ENCODE results near the gene RNU2-63P. TPM values are rescaled to one million over a fixed set of nuclear protein-coding genes. Genes with fewer than 3 reads are reported as not detected.

RNU2-63P gene
- polyA plus RNA-seq, 1 of the 3 experiments (the other 2 are of a cell fraction) = not detected

- Histone ChIP-seq H3K4me3 (ENCODE audit: low read depth in 2 of 2, low read length in 1 of 2) (no peak overlapping the region), H3K36me3 (replicated peaks in 1 of 2; ENCODE audit: control insufficient read depth in 1 of 2, insufficient read depth in 2 of 2, low read length in 1 of 2) (no peaks in the 10 kb centered on the region), H3K27ac (ENCODE audit: low read depth in 2 of 2, low read length in 1 of 2) (no peak overlapping the region), H4K20me1 (ENCODE audit: insufficient read depth) (no peaks in the 10 kb centered on the region), H3K4me2 (no peak overlapping the region), H3K27me3 (ENCODE audit: insufficient read depth) (no peaks in the 10 kb centered on the region), H3K9me2 (no peaks in the 10 kb centered on the region), H3F3A (replicated peaks; ENCODE audit: insufficient read depth) (no peaks in the 10 kb centered on the region), H3K9ac (no peak overlapping the region), H3K79me2 (ENCODE audit: insufficient read depth) (no peaks in the 10 kb centered on the region), H2AFZ (ENCODE audit: low read depth) (no peak overlapping the region), H3K4me1 (ENCODE audit: control insufficient read depth in 1 of 2, insufficient read depth in 2 of 2, low read depth in 1 of 2, low read length in 1 of 2) (no peaks in the 10 kb centered on the region; a peak in 1 of 4 replicates), H3K9me3 (no peaks in the 10 kb centered on the region)
- ChIA-PET CTCF (interaction anchor here (1.1 to 1.9 kb wide), 2 partner anchors 14 to 156 kb away, joined by 3 to 7 read pairs; no protein-coding TSS in a partner anchor), POLR2A (no interaction called here)
- WGBS (ENCODE audit: low lambda C conversion rate) = 89% methylated on average over 34 of the region's 34 CpGs
- DNase-seq = no peak
- TF ChIP-seq TCF12 (IDR thresholded peaks at IDR 0.05) (no peak), SIN3A (IDR thresholded peaks at IDR 0.05; ENCODE audit: borderline replicate concordance, low read depth, low read length) (no peak), USF1 (IDR thresholded peaks at IDR 0.05; ENCODE audit: borderline replicate concordance, low read depth) (no peak), RXRA (IDR thresholded peaks at IDR 0.05; ENCODE audit: borderline replicate concordance, low read depth) (no peak), FOXJ3 (CRISPR knock-in tag; IDR thresholded peaks at IDR 0.05) (no peak), REST (IDR thresholded peaks at IDR 0.05; ENCODE audit: low read depth, low read length) (no peak), EP300 (IDR thresholded peaks at IDR 0.05; ENCODE audit: borderline replicate concordance in 1 of 2, low read depth in 1 of 2, low read length in 1 of 2) (no peak), TAF1 (IDR thresholded peaks at IDR 0.05; ENCODE audit: borderline replicate concordance, low read depth, low read length) (no peak), FOXM1 (IDR thresholded peaks at IDR 0.05; ENCODE audit: low read depth) (no peak)
- TF ChIP-seq, protein P1, sequence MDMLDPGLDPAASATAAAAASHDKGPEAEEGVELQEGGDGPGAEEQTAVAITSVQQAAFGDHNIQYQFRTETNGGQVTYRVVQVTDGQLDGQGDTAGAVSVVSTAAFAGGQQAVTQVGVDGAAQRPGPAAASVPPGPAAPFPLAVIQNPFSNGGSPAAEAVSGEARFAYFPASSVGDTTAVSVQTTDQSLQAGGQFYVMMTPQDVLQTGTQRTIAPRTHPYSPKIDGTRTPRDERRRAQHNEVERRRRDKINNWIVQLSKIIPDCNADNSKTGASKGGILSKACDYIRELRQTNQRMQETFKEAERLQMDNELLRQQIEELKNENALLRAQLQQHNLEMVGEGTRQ (IDR thresholded peaks at IDR 0.05; ENCODE audit: borderline replicate concordance, low read depth, low read length) = no peak
- TF ChIP-seq, protein P2, sequence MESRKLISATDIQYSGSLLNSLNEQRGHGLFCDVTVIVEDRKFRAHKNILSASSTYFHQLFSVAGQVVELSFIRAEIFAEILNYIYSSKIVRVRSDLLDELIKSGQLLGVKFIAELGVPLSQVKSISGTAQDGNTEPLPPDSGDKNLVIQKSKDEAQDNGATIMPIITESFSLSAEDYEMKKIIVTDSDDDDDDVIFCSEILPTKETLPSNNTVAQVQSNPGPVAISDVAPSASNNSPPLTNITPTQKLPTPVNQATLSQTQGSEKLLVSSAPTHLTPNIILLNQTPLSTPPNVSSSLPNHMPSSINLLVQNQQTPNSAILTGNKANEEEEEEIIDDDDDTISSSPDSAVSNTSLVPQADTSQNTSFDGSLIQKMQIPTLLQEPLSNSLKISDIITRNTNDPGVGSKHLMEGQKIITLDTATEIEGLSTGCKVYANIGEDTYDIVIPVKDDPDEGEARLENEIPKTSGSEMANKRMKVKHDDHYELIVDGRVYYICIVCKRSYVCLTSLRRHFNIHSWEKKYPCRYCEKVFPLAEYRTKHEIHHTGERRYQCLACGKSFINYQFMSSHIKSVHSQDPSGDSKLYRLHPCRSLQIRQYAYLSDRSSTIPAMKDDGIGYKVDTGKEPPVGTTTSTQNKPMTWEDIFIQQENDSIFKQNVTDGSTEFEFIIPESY (IDR thresholded peaks at IDR 0.05; ENCODE audit: borderline replicate concordance, low read depth) = no peak
Measured at GRCh38 chr2:88003074-88003755, 13.1 kb downstream of the RNU2-63P start.

Measured in SK-N-SH (cell line).